ENCODE results near the gene PHACTR3. TPM values are rescaled to one million over a fixed set of nuclear protein-coding genes. Genes with fewer than 3 reads are reported as not detected.

Gene PHACTR3
- total RNA-seq, 1 donor from 2014 or later = not detected

DNA sequence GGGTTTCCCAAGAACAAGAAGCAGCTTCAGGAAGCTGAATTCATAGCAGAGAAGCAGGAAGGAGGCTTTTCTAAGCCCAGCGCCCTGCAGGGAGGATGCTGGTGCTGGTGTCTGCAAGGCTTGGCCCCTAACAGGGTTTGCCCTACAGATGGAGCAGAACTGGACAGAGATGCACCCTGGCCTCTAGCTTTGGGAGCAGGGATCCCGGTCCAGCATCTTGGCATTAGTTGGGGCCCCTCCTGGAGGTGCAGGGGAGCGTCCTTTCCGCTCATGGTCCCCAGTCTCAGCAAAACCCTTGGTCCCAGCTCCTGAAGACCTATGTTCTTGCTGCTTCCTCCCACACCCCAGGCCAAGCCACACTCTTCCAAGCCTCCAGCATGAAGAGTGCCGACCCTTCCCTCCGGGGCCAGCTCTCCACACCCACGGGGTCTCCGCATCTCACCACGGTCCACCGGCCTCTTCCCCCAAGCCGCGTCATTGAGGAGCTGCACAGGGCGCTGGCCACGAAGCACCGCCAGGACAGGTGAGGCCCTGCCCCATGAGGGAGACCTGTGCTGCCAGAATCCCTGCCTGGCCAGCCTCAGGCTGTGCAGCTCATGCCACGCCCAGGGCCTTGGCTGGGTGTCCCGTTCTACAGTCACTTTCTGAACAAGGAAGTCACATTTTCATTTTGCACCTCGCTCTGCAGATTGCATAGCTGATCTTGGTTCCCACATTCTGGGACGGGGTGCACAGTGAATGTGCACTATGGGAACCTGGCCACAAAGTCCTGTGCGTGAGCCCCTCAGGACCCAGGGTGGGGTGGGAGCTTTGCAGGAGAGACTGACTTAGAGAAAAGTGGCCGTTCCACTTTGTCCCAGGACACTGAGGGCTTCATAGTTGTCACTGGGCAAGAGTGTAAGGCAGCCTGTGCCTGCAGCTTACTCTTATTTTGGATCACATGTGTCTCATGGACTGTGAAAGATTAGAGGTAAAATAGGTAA, 168.9 kb downstream of the PHACTR3 start:
- Mint-ChIP-seq H3K27me3 (ENCODE audit: low read depth) (peaks cover 39% of the 10 kb centered on the region), H3K4me1 (ENCODE audit: low read depth) (no peaks in the 10 kb centered on the region), H3K27ac (ENCODE audit: unreplicated experiment) (no peak overlapping the region), H3K9me3 (ENCODE audit: low read depth) (no peaks in the 10 kb centered on the region), H3K36me3 (ENCODE audit: low read depth) (no peaks in the 10 kb centered on the region), H3K4me3 (ENCODE audit: unreplicated experiment) (no peak overlapping the region)
- TF ChIP-seq, protein P1, sequence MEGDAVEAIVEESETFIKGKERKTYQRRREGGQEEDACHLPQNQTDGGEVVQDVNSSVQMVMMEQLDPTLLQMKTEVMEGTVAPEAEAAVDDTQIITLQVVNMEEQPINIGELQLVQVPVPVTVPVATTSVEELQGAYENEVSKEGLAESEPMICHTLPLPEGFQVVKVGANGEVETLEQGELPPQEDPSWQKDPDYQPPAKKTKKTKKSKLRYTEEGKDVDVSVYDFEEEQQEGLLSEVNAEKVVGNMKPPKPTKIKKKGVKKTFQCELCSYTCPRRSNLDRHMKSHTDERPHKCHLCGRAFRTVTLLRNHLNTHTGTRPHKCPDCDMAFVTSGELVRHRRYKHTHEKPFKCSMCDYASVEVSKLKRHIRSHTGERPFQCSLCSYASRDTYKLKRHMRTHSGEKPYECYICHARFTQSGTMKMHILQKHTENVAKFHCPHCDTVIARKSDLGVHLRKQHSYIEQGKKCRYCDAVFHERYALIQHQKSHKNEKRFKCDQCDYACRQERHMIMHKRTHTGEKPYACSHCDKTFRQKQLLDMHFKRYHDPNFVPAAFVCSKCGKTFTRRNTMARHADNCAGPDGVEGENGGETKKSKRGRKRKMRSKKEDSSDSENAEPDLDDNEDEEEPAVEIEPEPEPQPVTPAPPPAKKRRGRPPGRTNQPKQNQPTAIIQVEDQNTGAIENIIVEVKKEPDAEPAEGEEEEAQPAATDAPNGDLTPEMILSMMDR (IDR thresholded peaks at IDR 0.05) = no peak
- DNase-seq (ENCODE audit: low spot score) = no peak

DNA sequence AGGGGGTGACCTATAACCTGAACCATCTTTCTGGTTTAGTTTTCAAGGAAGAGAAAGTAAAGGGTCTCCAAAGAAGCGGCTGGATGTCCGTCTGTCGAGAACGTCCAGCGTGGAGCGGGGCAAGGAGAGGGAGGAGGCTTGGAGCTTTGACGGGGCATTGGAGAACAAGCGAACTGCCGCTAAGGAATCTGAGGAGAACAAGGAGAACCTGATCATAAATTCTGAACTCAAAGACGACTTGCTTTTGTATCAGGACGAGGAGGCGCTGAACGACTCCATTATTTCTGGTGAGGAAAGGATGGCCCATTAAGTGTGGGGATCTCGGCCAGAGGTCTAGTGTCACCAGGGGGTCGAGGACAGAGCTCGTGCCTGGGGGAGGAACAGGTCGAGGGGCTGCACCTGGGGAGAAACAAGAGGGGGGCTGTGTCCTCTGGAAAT, 169.9 kb downstream of the PHACTR3 start:
- no peak for DNase-seq (ENCODE audit: low spot score)
- Mint-ChIP-seq H3K4me3 (ENCODE audit: unreplicated experiment) (no peak overlapping the region), H3K36me3 (ENCODE audit: low read depth) (no peaks in the 10 kb centered on the region), H3K9me3 (ENCODE audit: low read depth) (no peaks in the 10 kb centered on the region), H3K4me1 (ENCODE audit: low read depth) (no peaks in the 10 kb centered on the region), H3K27me3 (ENCODE audit: low read depth) (peaks cover 48% of the 10 kb centered on the region), H3K27ac (ENCODE audit: unreplicated experiment) (no peak overlapping the region)
- TF ChIP-seq, protein P1 (IDR thresholded peaks at IDR 0.05) = no peak

GRCh38 chr20:59774921-59775686, 170.8 kb downstream of the PHACTR3 start:
- no peak for DNase-seq (ENCODE audit: low spot score)
- Mint-ChIP-seq H3K4me1 (ENCODE audit: low read depth) (no peaks in the 10 kb centered on the region), H3K27me3 (ENCODE audit: low read depth) (peaks cover 49% of the 10 kb centered on the region), H3K4me3 (ENCODE audit: unreplicated experiment) (no peak overlapping the region), H3K9me3 (ENCODE audit: low read depth) (no peaks in the 10 kb centered on the region), H3K36me3 (ENCODE audit: low read depth) (no peaks in the 10 kb centered on the region), H3K27ac (ENCODE audit: unreplicated experiment) (no peak overlapping the region)
- TF ChIP-seq, protein P1 (IDR thresholded peaks at IDR 0.05) = no peak

DNA sequence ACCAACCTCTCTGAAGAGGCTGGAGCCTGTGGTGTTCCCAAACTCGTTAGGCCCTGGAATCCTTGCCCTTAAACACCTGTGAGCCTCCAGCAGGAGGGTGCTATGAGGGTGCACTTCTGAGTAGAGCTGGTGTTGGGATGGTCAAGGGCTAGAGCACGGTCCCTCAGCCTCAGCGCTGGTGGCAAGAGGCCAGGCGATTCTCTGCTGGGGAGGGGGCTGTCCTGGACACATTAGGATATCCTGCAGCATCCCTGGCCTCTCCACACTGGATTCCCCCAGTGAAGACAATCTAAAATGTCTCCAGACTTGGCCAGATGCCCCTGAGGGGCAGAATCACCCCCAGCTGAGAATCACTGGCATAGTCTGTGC, 171.3 kb downstream of the PHACTR3 start:
- no peak for DNase-seq (ENCODE audit: low spot score)
- no peaks in the 10 kb centered on the region for H3K4me1 Mint-ChIP-seq (ENCODE audit: low read depth)
- no peak overlapping the region for H3K4me3 Mint-ChIP-seq (ENCODE audit: unreplicated experiment)
- TF ChIP-seq, protein P1 (IDR thresholded peaks at IDR 0.05) = no peak
- no peaks in the 10 kb centered on the region for H3K36me3 Mint-ChIP-seq (ENCODE audit: low read depth)
- no peak overlapping the region for H3K27ac Mint-ChIP-seq (ENCODE audit: unreplicated experiment)
- H3K27me3 Mint-ChIP-seq (ENCODE audit: low read depth) = peaks cover 50% of the 10 kb centered on the region
- H3K9me3 Mint-ChIP-seq (ENCODE audit: low read depth) = no peaks in the 10 kb centered on the region

DNA sequence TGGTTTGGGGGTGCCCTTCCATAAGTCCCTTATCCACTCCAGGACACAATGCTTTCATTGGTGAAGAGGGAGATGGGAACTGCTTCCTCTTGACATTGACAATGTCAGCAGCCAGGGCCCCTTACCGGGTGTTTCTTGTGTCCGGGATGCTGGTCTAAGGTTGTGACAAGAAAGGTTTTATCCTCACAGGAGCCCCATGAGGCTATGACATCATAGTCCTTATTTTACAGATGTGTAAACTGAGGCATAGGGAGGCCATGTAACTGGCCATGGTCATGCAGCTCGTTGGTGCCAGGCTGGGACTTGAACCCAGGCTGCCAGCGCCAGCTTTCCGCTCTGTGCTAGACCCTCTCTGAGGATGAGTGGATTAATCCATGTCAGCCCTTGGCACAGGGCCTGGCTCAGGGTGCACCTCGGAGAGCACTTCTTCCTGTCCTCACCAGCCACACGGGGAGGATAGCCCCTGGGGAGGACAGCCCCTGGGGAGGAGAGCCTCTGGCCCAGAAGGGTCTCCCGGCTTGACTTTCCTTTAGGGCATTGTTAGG, 171.8 kb downstream of the PHACTR3 start:
- no peak overlapping the region for H3K27ac Mint-ChIP-seq (ENCODE audit: unreplicated experiment)

More for the DNA sequence above, 171.8 kb downstream of the PHACTR3 start:
- no peak overlapping the region for H3K4me3 Mint-ChIP-seq (ENCODE audit: unreplicated experiment)
- no peak for DNase-seq (ENCODE audit: low spot score)
- TF ChIP-seq, protein P1 (IDR thresholded peaks at IDR 0.05) = no peak
- peaks cover 46% of the 10 kb centered on the region for H3K27me3 Mint-ChIP-seq (ENCODE audit: low read depth)
- H3K9me3 Mint-ChIP-seq (ENCODE audit: low read depth) = no peaks in the 10 kb centered on the region
- no peaks in the 10 kb centered on the region for H3K4me1 Mint-ChIP-seq (ENCODE audit: low read depth)
- no peaks in the 10 kb centered on the region for H3K36me3 Mint-ChIP-seq (ENCODE audit: low read depth)
